ENCODE data around the gene CDK5RAP1.
"Not testable (repeated sequence)": the region's sequence is repeated elsewhere in the genome, so short reads cannot be mapped to it uniquely, and the experiment has no call there.

DNA sequence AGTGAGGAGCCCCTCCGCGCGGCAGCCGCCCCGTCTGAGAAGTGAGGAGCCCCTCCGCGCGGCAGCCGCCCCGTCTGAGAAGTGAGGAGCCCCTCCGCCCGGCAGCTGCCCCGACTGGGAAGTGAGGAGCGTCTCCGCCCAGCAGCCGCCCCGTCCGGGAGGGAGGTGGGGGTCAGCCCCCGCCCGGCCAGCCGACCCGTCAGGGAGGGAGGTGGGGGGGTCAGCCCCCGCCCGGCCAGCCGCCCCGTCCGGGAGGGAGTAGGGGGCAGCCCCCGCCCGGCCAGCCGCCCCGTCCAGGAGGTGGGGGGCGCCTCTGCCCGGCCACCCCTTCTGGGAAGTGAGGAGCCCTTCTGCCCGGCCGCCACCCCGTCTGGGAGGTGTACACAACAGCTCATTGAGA lies 12.0 kb downstream of the CDK5RAP1 start:
- not testable (repeated sequence) for TF ChIP-seq POLR2A, EP300, POLR2AphosphoS5 (IDR thresholded peaks at IDR 0.05)
- TF ChIP-seq, protein P1, sequence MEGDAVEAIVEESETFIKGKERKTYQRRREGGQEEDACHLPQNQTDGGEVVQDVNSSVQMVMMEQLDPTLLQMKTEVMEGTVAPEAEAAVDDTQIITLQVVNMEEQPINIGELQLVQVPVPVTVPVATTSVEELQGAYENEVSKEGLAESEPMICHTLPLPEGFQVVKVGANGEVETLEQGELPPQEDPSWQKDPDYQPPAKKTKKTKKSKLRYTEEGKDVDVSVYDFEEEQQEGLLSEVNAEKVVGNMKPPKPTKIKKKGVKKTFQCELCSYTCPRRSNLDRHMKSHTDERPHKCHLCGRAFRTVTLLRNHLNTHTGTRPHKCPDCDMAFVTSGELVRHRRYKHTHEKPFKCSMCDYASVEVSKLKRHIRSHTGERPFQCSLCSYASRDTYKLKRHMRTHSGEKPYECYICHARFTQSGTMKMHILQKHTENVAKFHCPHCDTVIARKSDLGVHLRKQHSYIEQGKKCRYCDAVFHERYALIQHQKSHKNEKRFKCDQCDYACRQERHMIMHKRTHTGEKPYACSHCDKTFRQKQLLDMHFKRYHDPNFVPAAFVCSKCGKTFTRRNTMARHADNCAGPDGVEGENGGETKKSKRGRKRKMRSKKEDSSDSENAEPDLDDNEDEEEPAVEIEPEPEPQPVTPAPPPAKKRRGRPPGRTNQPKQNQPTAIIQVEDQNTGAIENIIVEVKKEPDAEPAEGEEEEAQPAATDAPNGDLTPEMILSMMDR (IDR thresholded peaks at IDR 0.05), result not testable (repeated sequence)
